ENCODE data around the gene LDHA.

DNA sequence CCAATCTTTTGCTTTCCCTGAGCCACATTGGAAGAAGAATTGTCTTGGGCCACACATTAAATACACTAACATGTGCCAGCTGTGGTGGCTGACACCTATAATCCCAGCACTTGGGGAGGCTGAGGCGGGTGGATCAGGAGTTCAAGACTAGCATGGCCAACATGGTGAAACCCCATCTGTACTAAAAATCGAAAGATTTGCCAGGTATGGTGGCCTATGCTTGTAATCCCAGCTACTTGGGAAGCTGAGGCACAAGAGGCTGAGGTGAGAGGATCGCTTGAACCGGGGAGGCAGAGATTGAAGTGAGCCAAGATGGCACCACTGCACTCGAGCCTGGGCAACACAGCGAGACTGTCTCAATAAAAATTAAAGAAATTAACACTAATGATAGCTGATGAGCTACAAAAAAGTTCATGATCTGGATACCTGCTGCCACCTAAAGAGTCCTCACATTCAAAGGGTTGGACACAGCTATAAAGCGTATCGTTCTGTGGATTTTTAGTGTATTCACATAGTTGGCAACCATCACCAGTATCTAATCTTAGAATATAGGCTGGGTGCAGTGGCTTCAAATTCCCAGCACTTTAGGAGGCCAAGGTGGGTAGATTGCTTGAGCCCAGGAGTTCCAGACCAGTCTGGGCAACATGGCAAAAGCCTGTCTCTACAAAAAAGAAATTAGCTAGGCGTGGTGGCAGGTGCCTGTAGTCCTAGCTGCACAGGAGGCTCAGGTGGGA, 14.4 kb downstream of the LDHA start:
- no peak for TF ChIP-seq EZH2 (IDR thresholded peaks at IDR 0.05; ENCODE audit: insufficient read depth, low read length)
- TF ChIP-seq, protein P1, sequence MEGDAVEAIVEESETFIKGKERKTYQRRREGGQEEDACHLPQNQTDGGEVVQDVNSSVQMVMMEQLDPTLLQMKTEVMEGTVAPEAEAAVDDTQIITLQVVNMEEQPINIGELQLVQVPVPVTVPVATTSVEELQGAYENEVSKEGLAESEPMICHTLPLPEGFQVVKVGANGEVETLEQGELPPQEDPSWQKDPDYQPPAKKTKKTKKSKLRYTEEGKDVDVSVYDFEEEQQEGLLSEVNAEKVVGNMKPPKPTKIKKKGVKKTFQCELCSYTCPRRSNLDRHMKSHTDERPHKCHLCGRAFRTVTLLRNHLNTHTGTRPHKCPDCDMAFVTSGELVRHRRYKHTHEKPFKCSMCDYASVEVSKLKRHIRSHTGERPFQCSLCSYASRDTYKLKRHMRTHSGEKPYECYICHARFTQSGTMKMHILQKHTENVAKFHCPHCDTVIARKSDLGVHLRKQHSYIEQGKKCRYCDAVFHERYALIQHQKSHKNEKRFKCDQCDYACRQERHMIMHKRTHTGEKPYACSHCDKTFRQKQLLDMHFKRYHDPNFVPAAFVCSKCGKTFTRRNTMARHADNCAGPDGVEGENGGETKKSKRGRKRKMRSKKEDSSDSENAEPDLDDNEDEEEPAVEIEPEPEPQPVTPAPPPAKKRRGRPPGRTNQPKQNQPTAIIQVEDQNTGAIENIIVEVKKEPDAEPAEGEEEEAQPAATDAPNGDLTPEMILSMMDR (IDR thresholded peaks at IDR 0.05; ENCODE audit: insufficient read depth, low read depth, low read length), result no peak

Data from astrocyte (in vitro differentiated cells and primary cell).